Measurements from ENCODE around the gene CRTAC1.

DNA sequence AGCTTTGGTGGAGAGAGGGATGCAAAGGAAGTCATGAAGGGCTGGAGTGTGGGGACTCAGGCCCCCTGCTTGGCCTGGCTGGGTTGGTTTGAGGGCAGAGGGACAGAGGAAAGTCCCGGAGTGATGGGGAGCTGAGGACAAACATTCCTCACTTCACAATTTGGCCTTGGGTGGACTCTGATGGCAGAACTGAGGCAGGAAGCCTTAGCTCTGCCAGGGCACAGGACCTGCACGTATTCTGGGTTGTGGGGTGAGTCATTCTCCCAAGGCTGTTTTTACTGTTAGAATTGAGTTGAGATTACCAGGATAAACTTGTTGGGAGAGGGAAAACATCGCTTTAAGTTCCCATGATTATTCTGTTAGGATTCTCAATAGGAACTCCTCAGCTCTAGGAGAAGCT lies 178.1 kb downstream of the CRTAC1 start:
- TF ChIP-seq EZH2 (IDR thresholded peaks at IDR 0.05), result no peak
- no peak for TF ChIP-seq POLR2AphosphoS5 (IDR thresholded peaks at IDR 0.05; ENCODE audit: borderline replicate concordance, low read depth, low read length)
- TF ChIP-seq FOXP2 (optimal IDR thresholded peaks at IDR 0.05; ENCODE audit: control extremely low read depth, extremely low read length, insufficient read depth), result no peak

Data from SK-N-MC (cell line).